ENCODE results near the gene ZNF653. TPM values are rescaled to one million over a fixed set of nuclear protein-coding genes. Genes with fewer than 3 reads are reported as not detected.
"Not testable (repeated sequence)": the region's sequence is repeated elsewhere in the genome, so short reads cannot be mapped to it uniquely, and the experiment has no call there.

ZNF653 gene
- total RNA-seq, 1 donor from 2014 or later = 13.4 TPM

DNA sequence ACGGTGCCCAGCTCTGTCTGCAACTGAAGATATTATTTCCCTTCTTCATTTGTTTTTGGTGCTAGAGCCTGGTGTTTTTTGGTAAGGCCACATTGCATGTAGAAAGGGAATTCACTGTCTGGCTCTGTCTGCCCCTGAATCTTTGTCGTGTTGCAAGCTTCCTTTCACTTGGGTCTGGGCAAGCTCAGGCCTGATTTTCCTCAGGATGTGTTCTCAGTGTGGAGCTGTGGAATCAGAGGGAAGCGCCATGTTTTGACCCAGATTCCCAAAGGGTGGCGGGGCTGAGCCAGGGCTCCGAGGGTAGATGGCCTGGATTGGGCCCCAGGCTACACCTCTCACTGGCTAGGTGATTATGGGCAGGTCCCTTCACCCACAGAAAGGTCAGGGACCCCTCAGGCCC lies 61.6 kb downstream of the ZNF653 start:
- TF ChIP-seq, protein P1, sequence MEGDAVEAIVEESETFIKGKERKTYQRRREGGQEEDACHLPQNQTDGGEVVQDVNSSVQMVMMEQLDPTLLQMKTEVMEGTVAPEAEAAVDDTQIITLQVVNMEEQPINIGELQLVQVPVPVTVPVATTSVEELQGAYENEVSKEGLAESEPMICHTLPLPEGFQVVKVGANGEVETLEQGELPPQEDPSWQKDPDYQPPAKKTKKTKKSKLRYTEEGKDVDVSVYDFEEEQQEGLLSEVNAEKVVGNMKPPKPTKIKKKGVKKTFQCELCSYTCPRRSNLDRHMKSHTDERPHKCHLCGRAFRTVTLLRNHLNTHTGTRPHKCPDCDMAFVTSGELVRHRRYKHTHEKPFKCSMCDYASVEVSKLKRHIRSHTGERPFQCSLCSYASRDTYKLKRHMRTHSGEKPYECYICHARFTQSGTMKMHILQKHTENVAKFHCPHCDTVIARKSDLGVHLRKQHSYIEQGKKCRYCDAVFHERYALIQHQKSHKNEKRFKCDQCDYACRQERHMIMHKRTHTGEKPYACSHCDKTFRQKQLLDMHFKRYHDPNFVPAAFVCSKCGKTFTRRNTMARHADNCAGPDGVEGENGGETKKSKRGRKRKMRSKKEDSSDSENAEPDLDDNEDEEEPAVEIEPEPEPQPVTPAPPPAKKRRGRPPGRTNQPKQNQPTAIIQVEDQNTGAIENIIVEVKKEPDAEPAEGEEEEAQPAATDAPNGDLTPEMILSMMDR (conservative IDR thresholded peaks at IDR 0.05) = no peak
- Mint-ChIP-seq H3K9me3 (no peaks in the 10 kb centered on the region), H3K4me3 (no peak overlapping the region), H3K27me3 (no peaks in the 10 kb centered on the region), H3K27ac (no peak overlapping the region), H3K4me1 (ENCODE audit: unreplicated experiment) (no peaks in the 10 kb centered on the region), H3K36me3 (peaks cover 10% of the 10 kb centered on the region)
- DNase-seq (ENCODE audit: extremely low spot score, unreplicated experiment) = no peak

DNA sequence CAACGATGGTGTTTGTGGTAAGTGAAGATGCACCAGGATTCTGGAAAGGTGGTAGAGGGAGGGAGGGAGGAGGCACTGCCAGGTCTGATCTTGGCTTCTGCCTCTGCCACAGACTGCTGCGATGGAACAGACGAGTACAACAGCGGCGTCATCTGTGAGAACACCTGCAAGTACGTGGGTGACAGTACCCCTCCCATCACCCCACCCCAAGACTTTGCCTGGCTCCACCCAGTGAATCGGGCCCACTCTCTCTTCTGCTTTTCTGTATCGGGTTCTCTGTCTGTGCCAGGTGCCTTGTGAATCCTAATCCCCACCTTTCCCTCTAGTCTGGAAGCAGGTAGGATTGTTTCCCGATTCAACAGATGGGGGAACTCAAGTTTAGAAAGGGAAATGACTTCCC lies 67.7 kb downstream of the ZNF653 start:
- H3K4me3 Mint-ChIP-seq = peak overlapping the region; percentile 61
- no peaks in the 10 kb centered on the region for H3K4me1 Mint-ChIP-seq (ENCODE audit: unreplicated experiment)
- no peak for DNase-seq (ENCODE audit: extremely low spot score, unreplicated experiment)
- no peak overlapping the region for H3K27ac Mint-ChIP-seq
- no peaks in the 10 kb centered on the region for H3K27me3 Mint-ChIP-seq
- peaks cover 17% of the 10 kb centered on the region for H3K36me3 Mint-ChIP-seq
- TF ChIP-seq, protein P1 (conservative IDR thresholded peaks at IDR 0.05) = no peak
- H3K9me3 Mint-ChIP-seq = no peaks in the 10 kb centered on the region

DNA sequence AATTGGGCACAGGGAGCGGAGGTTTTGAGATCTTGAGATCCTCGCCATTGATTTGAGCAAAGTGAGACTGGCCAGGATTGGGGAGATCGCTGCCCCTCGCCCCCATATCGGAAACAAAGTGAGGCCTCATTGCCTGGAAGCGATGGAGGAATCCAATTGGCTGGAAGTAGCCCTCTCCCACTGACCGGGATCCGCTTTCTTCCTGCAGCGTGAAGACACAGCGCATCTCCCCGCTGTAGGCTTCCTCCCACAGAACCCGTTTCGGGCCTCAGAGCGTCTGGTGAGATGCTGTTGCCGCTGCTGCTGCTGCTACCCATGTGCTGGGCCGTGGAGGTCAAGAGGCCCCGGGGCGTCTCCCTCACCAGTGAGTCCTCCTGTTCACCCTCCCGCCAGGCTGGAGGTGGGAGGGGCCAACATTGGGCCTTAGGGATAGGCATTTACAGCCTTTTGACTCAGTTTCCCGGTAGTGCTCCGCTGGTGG lies 69.8 kb downstream of the ZNF653 start:
- no peaks in the 10 kb centered on the region for H3K4me1 Mint-ChIP-seq (ENCODE audit: unreplicated experiment)
- peak overlapping the region; percentile 99 for H3K27ac Mint-ChIP-seq
- no peaks in the 10 kb centered on the region for H3K9me3 Mint-ChIP-seq
- TF ChIP-seq, protein P1 (conservative IDR thresholded peaks at IDR 0.05) = no peak
- no peaks in the 10 kb centered on the region for H3K27me3 Mint-ChIP-seq
- no peak for DNase-seq (ENCODE audit: extremely low spot score, unreplicated experiment)
- H3K4me3 Mint-ChIP-seq = peak overlapping the region; percentile 100
- H3K36me3 Mint-ChIP-seq = peaks cover 10% of the 10 kb centered on the region

DNA sequence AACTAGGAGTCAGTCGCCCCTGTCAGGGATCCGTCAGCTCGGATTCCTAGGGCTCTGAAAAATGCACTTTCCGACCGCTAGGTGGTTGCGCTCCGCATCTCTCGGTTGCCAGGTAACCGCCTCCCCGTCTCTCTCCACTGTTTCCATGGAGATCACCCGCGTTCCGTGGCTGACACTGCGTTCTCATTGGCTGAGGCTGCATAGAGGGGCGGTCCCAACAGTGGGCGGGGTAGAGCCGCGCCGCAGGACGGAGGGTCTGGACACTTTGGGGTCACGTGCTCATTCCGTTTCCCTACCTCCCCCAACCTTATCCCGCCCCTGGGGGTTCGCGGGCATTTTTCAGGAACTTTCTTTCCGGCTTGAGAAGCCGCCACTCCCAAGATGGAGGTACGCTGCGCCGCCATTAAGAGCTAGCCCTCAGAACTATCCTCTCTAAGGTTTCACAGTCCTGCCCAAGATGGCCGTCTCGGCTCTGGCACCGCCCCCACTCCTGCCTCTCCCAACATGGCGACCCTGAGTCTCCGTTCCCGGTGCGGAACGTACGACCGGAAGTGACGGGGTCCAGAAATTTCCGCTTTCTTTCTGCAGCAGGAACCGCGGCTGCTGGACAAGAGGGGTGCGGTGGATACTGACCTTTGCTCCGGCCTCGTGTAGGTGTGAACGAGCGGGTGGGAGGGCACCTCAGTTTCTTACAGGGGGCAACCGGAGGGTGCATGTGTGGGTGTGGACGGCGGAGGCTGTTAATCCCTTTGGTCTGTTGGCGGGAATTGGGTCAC lies 70.4 kb downstream of the ZNF653 start, which contains the start of the genes ODAD3 and PRKCSH:
Gene ODAD3, minus strand, starts transcription at position 65 of the 776 bp plus-strand sequence. CDS start 105 bp downstream, outside the sequence.
Gene PRKCSH, plus strand, starts transcription at position 579 of the 776 bp plus-strand sequence. CDS start 483 bp downstream, outside the sequence.
- DNase-seq (ENCODE audit: extremely low spot score, unreplicated experiment) = peak; percentile 99
- Mint-ChIP-seq H3K36me3 (peaks cover 7% of the 10 kb centered on the region), H3K27me3 (no peaks in the 10 kb centered on the region), H3K4me3 (peak within 1 kb of the TSS; percentile 100), H3K9me3 (no peaks in the 10 kb centered on the region), H3K4me1 (ENCODE audit: unreplicated experiment) (no peaks in the 10 kb centered on the region), H3K27ac (peak within 1 kb of the TSS; percentile 99)
- TF ChIP-seq, protein P1 (conservative IDR thresholded peaks at IDR 0.05) = peak; percentile 95

DNA sequence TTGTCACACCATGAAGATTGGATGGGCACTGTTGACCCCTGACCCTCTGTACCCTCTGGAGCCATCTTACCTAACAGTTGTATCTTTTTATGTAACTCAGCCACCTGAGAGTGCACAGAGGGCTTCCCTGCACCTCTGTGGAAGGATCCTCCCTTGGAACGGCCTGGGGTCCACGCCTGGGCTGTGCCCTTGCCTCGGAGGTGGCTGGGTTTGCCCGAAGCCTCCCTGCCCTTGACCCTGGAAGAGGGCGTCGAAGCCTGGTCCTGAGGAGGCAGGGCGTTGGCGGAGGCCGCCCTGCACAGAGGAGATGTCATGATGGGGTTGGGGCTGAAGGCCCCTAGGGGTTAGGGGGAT lies 71.0 kb downstream of the ZNF653 start:
- H3K9me3 Mint-ChIP-seq = no peaks in the 10 kb centered on the region
- peak overlapping the region; percentile 100 for H3K4me3 Mint-ChIP-seq

DNA sequence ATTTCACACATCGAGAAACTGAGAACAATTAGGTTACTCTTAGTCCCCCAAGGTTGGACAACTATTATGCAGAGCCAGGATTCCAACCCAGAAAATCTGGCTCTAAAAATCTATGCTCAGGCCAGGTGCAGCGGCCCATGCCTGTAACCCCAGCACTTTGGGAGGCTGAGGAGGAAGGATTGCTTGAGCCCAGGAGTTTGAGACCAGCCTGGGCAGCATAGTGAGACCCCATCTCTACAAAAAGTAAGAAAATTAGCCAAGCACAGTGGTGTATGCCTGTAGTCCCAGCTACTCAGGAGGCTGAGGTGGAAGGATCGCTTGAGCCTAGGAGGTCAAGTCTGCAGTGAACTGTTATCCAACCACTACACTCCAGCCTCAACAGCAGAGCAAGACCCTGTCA lies 72.1 kb downstream of the ZNF653 start:
- H3K27ac Mint-ChIP-seq; DNase-seq (ENCODE audit: extremely low spot score, unreplicated experiment); H3K36me3 Mint-ChIP-seq; H3K4me3 Mint-ChIP-seq; H3K4me1 Mint-ChIP-seq (ENCODE audit: unreplicated experiment); H3K9me3 Mint-ChIP-seq; H3K27me3 Mint-ChIP-seq: not testable (repeated sequence)

More for the DNA sequence above, 71.0 kb downstream of the ZNF653 start:
- DNase-seq (ENCODE audit: extremely low spot score, unreplicated experiment) = no peak
- TF ChIP-seq, protein P1 (conservative IDR thresholded peaks at IDR 0.05) = no peak
- Mint-ChIP-seq H3K36me3 (peaks cover 7% of the 10 kb centered on the region), H3K27ac (peak overlapping the region; percentile 99), H3K27me3 (no peaks in the 10 kb centered on the region), H3K4me1 (ENCODE audit: unreplicated experiment) (no peaks in the 10 kb centered on the region)

Measured in type B pancreatic cell (in vitro differentiated cells).